ENCODE data around the gene HAUS3. TPM values are rescaled to one million over a fixed set of nuclear protein-coding genes. Genes with fewer than 3 reads are reported as not detected.

The HAUS3 gene
- total and polyA plus RNA-seq, 2 of the 8 experiments (the other 6 are each of a cell fraction or from before 2014, with no cell fraction given): 3.2 to 14.8 TPM

- TF ChIP-seq CHD7 (IDR thresholded peaks at IDR 0.05; ENCODE audit: insufficient replicate concordance, low read length) (no peak), SIX5 (IDR thresholded peaks at IDR 0.05; ENCODE audit: low read depth, low read length) (no peak), KDM1A (IDR thresholded peaks at IDR 0.05; ENCODE audit: borderline replicate concordance, low read length) (no peak), MAFK (IDR thresholded peaks at IDR 0.05; ENCODE audit: low read depth, low read length) (no peak), KDM5A (IDR thresholded peaks at IDR 0.05; ENCODE audit: low read length) (no peak), CREB1 (IDR thresholded peaks at IDR 0.05) (no peak), SRF (IDR thresholded peaks at IDR 0.05; ENCODE audit: low read depth, low read length) (no peak), NRF1 (IDR thresholded peaks at IDR 0.05; ENCODE audit: low read depth, low read length) (no peak), CEBPB (IDR thresholded peaks at IDR 0.05; ENCODE audit: low read depth, low read length) (no peak), ZNF274 (IDR thresholded peaks at IDR 0.05; ENCODE audit: borderline replicate concordance, extremely low read depth, low read length) (no peak), EZH2 (IDR thresholded peaks at IDR 0.05; ENCODE audit: low read depth, low read length, severe bottlenecking) (no peak), BCL11A (IDR thresholded peaks at IDR 0.05; ENCODE audit: low read depth in 2 of 2, low read length in 2 of 2) (no peak)
Measured at GRCh38 chr4:2250357-2251072, 8.6 kb upstream of the HAUS3 start (continued).
